GM12873 (cell line): ENCODE measurements around the gene CCR5.

ENCODE experiments used
- CTCF ChIP-seq: IDR thresholded peaks from 2 replicates; pipeline ENCODE4 v1.5.1; 2012; ENCODE audit warnings: low read depth, mild to moderate bottlenecking, moderate library complexity, low read length, control low read depth; ENCODE audit not compliant: insufficient read depth; ENCODE audit errors: missing control alignments

CCR5 gene

DNA sequence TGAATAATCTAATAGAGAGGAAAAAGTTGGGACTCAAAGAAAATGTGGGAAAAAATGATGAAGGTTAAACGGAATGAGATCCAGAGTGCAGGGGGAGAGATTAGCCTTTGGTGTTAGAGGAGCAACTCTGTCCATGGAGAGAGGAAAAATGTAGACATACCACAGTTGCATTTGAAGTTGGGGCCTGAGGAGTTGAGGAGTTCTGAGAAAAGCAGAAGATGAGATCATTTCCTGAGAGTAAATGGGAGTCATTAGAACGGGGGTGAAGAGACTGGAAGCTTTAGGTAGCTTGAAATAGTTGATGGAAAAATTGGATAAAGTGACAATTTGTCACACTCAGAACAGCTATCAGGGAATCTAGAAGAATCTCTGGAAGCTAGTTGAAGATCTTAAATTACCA lies 28.8 kb downstream of the CCR5 start:
- no peak for TF ChIP-seq CTCF

DNA sequence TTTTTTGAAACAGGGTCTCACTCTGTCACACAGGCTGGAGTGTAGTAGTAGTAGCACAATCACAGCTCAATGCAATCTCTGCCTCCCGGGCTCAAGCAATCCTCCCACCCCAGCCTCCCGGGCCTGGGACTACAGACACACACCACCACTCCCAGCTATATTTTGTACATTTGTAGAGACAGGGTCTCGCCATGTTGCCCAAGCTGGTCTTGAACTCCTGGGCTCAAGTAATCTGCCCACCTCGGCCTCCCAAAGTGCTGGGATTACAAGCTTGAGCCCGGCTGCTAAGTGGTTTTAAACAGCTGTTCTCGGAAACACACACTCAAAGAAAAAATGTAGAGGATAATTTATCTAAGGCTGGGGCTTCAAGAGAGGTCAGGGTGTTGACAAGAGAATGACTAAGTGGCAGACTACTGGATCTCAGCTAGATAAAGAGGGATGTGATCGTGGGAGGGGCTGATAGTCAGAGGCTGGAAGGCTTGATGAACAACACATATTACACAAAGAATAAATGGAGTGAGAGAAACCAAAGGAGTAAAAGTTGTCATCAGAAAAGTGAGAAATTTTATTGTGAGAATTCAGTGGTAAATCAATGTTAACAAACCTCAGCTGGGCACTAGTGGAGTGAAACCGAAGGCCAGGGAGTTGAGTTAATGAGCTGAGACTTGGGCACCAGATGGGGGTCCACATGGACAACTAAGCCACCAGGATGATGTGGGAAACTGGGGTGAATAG lies 29.4 kb downstream of the CCR5 start:
- TF ChIP-seq CTCF: no peak

DNA sequence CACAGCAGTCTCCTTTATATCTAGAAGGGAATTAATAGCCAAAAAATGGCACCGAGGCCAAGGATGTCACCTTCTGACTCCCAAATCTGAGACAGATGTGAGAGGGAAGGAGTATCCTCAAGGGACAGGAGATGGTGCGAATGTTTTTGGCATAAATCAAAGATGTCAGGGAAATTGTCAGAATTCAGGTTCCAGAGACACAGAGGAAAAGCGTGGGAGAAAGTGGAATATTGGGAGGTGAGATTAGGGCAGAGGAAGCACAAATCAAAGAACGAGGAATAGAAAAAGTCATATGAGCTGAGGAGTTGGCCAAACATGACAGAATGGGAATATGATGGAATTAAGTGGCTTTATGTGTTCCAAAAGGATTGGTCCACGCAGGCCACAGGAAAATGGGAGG lies 30.1 kb downstream of the CCR5 start:
- no peak for TF ChIP-seq CTCF

DNA sequence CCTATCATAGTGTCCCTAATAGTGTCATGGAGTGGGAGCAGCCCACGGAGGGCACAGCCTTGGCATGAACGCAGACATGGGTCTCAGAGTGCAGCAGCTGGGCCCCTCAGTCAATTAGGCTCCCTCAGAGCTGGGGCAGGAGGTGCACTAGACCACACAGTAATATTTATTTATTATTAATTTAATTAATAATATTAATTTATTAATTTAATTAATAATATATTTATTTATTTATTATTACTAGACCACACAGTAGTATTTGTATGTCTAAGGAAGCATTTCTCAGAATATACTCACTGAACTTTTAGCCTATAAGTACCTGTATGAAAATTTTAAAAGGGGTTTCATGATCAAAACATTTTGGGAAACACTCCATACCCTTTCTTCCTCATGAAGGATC lies 30.8 kb downstream of the CCR5 start:
- no peak for TF ChIP-seq CTCF

DNA sequence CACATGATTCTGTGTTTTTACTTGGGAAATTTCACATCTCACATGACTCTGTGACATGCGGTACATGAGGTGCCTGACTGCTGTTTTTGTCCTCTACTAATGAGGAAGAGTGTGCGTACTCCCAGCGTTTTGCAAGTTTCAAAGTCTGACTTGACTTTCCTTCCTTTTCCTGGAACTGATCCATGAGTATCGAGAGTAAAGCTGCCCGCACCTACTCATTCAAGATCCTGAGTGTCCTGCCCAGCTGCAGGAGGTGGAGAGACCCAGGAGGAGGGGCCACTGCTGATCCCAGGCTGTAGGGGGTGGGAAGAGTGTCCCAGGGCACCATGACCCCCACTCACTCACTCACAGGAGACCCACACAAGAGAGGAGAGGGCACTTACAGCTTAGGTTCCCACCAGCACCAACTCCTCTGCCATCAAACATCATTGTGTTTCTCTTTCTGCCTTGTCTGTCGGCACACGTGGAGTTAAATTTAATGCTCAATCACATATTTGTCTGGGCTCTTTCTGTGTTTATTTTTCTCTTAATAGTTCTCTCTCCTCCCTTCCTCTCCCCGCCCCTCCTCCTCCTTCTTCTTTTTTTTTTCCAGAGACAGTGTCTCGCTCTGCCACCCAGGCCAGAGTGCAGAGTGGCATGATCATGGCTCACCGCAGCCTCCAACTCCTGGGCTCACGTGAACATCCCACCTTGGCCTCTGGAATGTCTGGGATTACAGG lies 34.7 kb downstream of the CCR5 start:
- TF ChIP-seq CTCF: no peak

DNA sequence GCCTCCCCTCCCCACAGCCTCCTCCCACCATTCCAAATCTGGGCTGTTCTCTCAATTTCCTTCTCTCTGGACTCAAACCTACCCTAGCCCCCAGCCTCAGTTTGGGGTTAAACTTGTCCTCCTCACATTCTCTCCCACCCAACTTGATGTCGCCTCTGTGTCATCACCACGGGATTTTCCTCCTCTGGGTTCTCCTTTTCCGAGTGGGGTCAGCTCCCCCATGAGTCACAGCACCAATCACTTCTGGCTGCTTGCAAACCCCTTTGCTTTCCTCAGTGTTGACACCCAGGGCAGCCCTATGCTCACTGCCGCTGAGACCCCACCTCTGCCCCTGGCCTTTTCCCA lies 35.7 kb downstream of the CCR5 start:
- TF ChIP-seq CTCF: no peak

GRCh38 chr3:46406788-46407611 lies 36.3 kb downstream of the CCR5 start, which contains the start of the genes CCR5AS and CCRL2:
Gene CCR5AS (minus strand): TSS chr3:46407066.
Gene CCRL2 (plus strand): TSS chr3:46407259. CDS start chr3:46408080, 821 bp downstream.
- TF ChIP-seq CTCF: no peak
